Neural crest cell (in vitro differentiated cells): Measurements from ENCODE around the gene PLAC9. TPM values are rescaled to one million over a fixed set of nuclear protein-coding genes. Genes with fewer than 3 reads are reported as not detected.
"Not testable (repeated sequence)": the region's sequence is repeated elsewhere in the genome, so short reads cannot be mapped to it uniquely, and the experiment has no call there.

Experiments used
- DNase-seq: peaks from one replicate; pipeline ENCODE4 v3.0.0; 2021; ENCODE audit warnings: low read depth, mixed read lengths, low spot score
- H3K27ac Mint-ChIP-seq: one replicate; pipeline ENCODE4 v1.8.0; 2021; ENCODE audit warnings: mild to moderate bottlenecking, mixed read lengths; ENCODE audit not compliant: unreplicated experiment
- H3K27me3 Mint-ChIP-seq: 2 replicates; pipeline ENCODE4 v1.8.0; 2021; ENCODE audit warnings: low read depth, mild to moderate bottlenecking, mixed read lengths
- H3K36me3 Mint-ChIP-seq: 2 replicates; pipeline ENCODE4 v1.8.0; 2021; ENCODE audit warnings: low read depth, mild to moderate bottlenecking, mixed read lengths
- H3K4me1 Mint-ChIP-seq: 2 replicates; pipeline ENCODE4 v1.8.0; 2021; ENCODE audit warnings: mixed read lengths
- H3K4me3 Mint-ChIP-seq: one replicate; pipeline ENCODE4 v1.8.0; 2021; ENCODE audit warnings: mild to moderate bottlenecking, mixed read lengths
- H3K9me3 Mint-ChIP-seq: 2 replicates; pipeline ENCODE4 v1.8.0; 2021; ENCODE audit warnings: mixed read lengths
- long read RNA-seq: library from polyadenylated mRNA; unstranded; transcript quantifications from one replicate; pipeline ENCODE4 v2.0.0, GENCODE V29; 2020
- total RNA-seq: library from RNA; stranded (reverse); gene quantifications from 2 replicates; pipeline ENCODE4 v1.2.1, GENCODE V29; 2021
- TF ChIP-seq, protein P1 (sequence below): fragments of 200-600 bp; sonication (generic); conservative IDR thresholded peaks from 2 replicates; pipeline ENCODE4 v1.5.0; 2021; ENCODE audit warnings: antibody characterized with exemption, mild to moderate bottlenecking

PLAC9 gene
- total RNA-seq, result 24.1 and 27.5 TPM in 2 replicates
- long read RNA-seq, partial matches to known transcripts, result 0 of 2 reads
- long read RNA-seq, other reads (novel, unspliced or antisense), result 0 of 2 reads

DNA sequence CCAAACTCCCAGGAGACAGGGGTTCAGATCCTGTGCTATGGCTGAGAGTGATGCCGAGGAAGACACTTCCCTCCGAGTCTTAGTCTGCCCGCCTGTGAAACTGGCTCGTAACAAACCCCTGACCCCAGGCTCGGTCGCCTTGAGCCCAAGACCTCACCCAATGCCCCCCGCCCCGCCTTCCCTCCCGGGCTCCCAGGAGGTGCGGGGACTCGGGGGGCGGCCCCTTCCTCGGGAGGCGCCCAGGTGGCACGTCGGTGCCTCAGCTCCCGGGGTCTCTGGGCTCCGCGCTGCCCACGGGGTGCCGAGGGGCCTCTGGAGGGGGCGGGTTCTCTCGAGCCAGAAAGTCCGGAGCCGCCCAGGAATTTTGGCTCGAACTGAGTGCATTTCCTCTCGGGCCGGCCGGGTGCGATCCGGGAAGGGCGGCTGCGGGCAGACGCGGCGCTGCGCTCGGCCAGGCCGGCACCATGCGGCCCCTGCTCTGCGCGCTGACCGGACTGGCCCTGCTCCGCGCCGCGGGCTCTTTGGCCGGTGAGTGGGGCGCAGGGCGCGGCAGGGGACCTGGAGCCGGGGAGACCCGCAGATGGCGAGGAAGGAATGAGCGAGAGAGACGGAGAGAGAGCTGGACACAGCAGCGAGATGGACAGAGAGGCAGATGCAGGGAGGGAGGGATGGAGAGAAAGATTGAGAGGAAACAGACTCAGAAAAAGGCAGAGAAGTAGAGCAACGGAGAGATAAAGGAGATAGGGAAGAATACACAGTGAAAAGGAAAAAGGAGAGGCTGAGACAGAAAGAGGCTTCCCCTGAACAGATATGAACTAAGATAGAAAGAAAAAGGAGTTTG lies at the start of gene PLAC9:
Gene PLAC9, plus strand, starts transcription at position 432 of the 841 bp plus-strand sequence. Its CDS starts 33 bp downstream, at position 465.
- peaks cover 35% of the 10 kb centered on the region for H3K27me3 Mint-ChIP-seq
- no peaks in the 10 kb centered on the region for H3K9me3 Mint-ChIP-seq
- DNase-seq, result peak; percentile 24
- no peak within 1 kb of the TSS for H3K27ac Mint-ChIP-seq
- H3K4me3 Mint-ChIP-seq, result peak within 1 kb of the TSS; percentile 73
- no peaks in the 10 kb centered on the region for H3K36me3 Mint-ChIP-seq
- TF ChIP-seq, protein P1, sequence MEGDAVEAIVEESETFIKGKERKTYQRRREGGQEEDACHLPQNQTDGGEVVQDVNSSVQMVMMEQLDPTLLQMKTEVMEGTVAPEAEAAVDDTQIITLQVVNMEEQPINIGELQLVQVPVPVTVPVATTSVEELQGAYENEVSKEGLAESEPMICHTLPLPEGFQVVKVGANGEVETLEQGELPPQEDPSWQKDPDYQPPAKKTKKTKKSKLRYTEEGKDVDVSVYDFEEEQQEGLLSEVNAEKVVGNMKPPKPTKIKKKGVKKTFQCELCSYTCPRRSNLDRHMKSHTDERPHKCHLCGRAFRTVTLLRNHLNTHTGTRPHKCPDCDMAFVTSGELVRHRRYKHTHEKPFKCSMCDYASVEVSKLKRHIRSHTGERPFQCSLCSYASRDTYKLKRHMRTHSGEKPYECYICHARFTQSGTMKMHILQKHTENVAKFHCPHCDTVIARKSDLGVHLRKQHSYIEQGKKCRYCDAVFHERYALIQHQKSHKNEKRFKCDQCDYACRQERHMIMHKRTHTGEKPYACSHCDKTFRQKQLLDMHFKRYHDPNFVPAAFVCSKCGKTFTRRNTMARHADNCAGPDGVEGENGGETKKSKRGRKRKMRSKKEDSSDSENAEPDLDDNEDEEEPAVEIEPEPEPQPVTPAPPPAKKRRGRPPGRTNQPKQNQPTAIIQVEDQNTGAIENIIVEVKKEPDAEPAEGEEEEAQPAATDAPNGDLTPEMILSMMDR, result no peak
- peaks cover 27% of the 10 kb centered on the region for H3K4me1 Mint-ChIP-seq

- Mint-ChIP-seq H3K9me3 (no peaks in the 10 kb centered on the region), H3K27me3 (no peaks in the 10 kb centered on the region), H3K27ac (no peak overlapping the region), H3K36me3 (no peaks in the 10 kb centered on the region), H3K4me1 (no peaks in the 10 kb centered on the region), H3K4me3 (no peak overlapping the region)
- DNase-seq, result no peak
- TF ChIP-seq, protein P1, result no peak
These were observed 42.4 kb upstream of the PLAC9 start for GRCh38 chr10:80090121-80090520.

DNA sequence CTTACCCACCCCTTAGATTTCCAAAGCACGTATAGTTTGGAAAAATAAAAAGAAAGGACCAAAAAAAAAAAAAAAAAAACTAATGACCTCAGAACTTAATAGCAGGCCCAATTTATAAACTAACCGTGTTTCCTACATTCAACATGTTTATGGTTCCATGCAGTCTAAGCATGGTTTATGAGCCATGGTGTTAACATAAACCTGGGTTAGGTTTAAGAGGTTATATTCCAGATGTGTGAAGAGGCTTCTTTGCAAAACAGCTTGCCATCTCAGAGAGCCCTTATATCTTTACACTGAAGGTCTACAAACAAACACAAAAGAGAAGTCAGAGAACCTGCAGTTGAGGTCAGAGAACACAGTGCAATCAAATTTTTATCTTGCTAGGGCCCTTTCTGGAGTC lies 38.3 kb upstream of the PLAC9 start:
- no peaks in the 10 kb centered on the region for H3K27me3 Mint-ChIP-seq
- H3K36me3 Mint-ChIP-seq, result no peaks in the 10 kb centered on the region
- no peaks in the 10 kb centered on the region for H3K4me1 Mint-ChIP-seq
- H3K9me3 Mint-ChIP-seq, result no peaks in the 10 kb centered on the region
- no peak overlapping the region for H3K27ac Mint-ChIP-seq
- TF ChIP-seq, protein P1, result no peak
- no peak for DNase-seq
- H3K4me3 Mint-ChIP-seq, result no peak overlapping the region

- not testable (repeated sequence) for H3K27ac Mint-ChIP-seq, H3K4me3 Mint-ChIP-seq, H3K4me1 Mint-ChIP-seq, H3K9me3 Mint-ChIP-seq, DNase-seq, H3K27me3 Mint-ChIP-seq, H3K36me3 Mint-ChIP-seq
These were observed 34.3 kb upstream of the PLAC9 start for GRCh38 chr10:80098272-80098671.

GRCh38 chr10:80099295-80099694 lies 33.2 kb upstream of the PLAC9 start:
- H3K9me3 Mint-ChIP-seq, DNase-seq: not testable (repeated sequence)

GRCh38 chr10:80100116-80100515 lies 32.4 kb upstream of the PLAC9 start:
- Mint-ChIP-seq H3K36me3 (no peaks in the 10 kb centered on the region), H3K9me3 (no peaks in the 10 kb centered on the region), H3K4me3 (no peak overlapping the region), H3K4me1 (peaks cover 3% of the 10 kb centered on the region), H3K27ac (no peak overlapping the region), H3K27me3 (no peaks in the 10 kb centered on the region)
- TF ChIP-seq, protein P1, result no peak
- no peak for DNase-seq

More at GRCh38 chr10:80099295-80099694, 33.2 kb upstream of the PLAC9 start:
- not testable (repeated sequence) for H3K27me3 Mint-ChIP-seq, H3K4me1 Mint-ChIP-seq, H3K36me3 Mint-ChIP-seq, H3K4me3 Mint-ChIP-seq, H3K27ac Mint-ChIP-seq
